Nucleus accumbens (tissue), 56 donors: ENCODE data around the gene NCK2.

Experiments used
- DNase-seq, 56 donors: peaks; one replicate each; lab custom pipeline; 2025; lab: John Stamatoyannopoulos, UW

NCK2 gene

GRCh38 chr2:105806996-105807395 lies 62.3 kb downstream of the NCK2 start:
- no peak for DNase-seq

- no peak for DNase-seq
These were observed 63.8 kb downstream of the NCK2 start for GRCh38 chr2:105808423-105809096.

- DNase-seq, result no peak
These were observed 64.4 kb downstream of the NCK2 start for GRCh38 chr2:105809097-105809473.

- DNase-seq, result no peak
These were observed 65.0 kb downstream of the NCK2 start for GRCh38 chr2:105809723-105810122.

GRCh38 chr2:105812180-105813044 lies 67.7 kb downstream of the NCK2 start:
- DNase-seq, result peak in 26 of 56 donors; percentile 6 to 66 (median 26)

- DNase-seq, result no peak
These were observed 68.3 kb downstream of the NCK2 start for GRCh38 chr2:105813045-105813315.

- no peak for DNase-seq
These were observed 68.7 kb downstream of the NCK2 start for GRCh38 chr2:105813405-105813804.

GRCh38 chr2:105814291-105814940 lies 69.7 kb downstream of the NCK2 start:
- DNase-seq, result no peak

GRCh38 chr2:105815401-105815800 lies 70.7 kb downstream of the NCK2 start:
- DNase-seq, result no peak

GRCh38 chr2:105820151-105820550 lies 75.4 kb downstream of the NCK2 start:
- no peak for DNase-seq

GRCh38 chr2:105820691-105821090 lies 76.0 kb downstream of the NCK2 start:
- DNase-seq, result no peak

- DNase-seq, result no peak
These were observed 76.9 kb downstream of the NCK2 start for GRCh38 chr2:105821428-105822125.

- DNase-seq, result no peak
These were observed 77.5 kb downstream of the NCK2 start for GRCh38 chr2:105822186-105822585.

GRCh38 chr2:105824446-105824845 lies 79.7 kb downstream of the NCK2 start:
- DNase-seq, result no peak

GRCh38 chr2:105827351-105828096 lies 82.8 kb downstream of the NCK2 start:
- no peak for DNase-seq

GRCh38 chr2:105828558-105828957 lies 83.8 kb downstream of the NCK2 start:
- no peak for DNase-seq

GRCh38 chr2:105834931-105835330 lies 90.2 kb downstream of the NCK2 start:
- no peak for DNase-seq

- DNase-seq, result no peak
These were observed 91.6 kb downstream of the NCK2 start for GRCh38 chr2:105836341-105836740.

- no peak for DNase-seq
These were observed 92.4 kb downstream of the NCK2 start for GRCh38 chr2:105836840-105837692.
